GM21529 (cell line): ENCODE measurements around the gene MRPL24.
"Not testable (repeated sequence)": the region's sequence is repeated elsewhere in the genome, so short reads cannot be mapped to it uniquely, and the experiment has no call there.

Source experiments
- ATAC-seq: cut with Tn5 transposase; IDR thresholded peaks from one replicate; pipeline ENCODE4 v1.9.1; 2021; ENCODE audit not compliant: unreplicated experiment

MRPL24 gene

DNA sequence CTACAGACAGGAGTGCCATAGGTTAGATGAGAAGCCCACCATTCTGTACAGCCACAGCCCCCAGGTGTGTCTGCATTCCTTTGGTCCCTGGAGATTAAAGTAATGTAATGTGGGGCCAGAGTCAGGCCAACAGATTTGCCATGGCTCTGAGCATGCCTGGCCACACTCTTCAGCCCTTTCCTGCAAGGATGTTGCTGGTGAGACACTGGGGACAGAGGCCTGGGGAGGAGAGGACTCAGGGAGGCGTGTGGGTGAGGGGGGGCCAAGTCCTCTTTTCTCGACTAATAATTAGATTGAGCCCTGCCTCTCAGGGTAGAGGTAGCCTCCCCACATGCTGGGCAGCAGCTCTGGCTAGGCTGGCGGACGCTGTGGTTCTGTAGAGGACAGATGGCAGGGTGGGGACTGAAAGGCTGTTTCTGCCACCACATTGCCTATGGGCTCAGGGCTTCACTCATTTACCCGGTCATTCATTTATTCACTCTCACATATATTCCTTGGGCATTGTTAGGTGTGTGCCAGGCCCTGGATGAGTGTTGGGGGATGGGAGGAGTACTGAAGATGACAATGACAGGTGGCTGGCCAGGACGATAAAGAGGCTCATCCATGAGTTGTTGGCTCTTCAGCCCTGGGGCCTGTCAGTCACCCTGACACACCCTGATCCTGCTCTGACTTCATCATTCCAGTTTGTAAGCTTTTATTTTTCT lies 19.4 kb upstream of the MRPL24 start:
- ATAC-seq, result no peak

DNA sequence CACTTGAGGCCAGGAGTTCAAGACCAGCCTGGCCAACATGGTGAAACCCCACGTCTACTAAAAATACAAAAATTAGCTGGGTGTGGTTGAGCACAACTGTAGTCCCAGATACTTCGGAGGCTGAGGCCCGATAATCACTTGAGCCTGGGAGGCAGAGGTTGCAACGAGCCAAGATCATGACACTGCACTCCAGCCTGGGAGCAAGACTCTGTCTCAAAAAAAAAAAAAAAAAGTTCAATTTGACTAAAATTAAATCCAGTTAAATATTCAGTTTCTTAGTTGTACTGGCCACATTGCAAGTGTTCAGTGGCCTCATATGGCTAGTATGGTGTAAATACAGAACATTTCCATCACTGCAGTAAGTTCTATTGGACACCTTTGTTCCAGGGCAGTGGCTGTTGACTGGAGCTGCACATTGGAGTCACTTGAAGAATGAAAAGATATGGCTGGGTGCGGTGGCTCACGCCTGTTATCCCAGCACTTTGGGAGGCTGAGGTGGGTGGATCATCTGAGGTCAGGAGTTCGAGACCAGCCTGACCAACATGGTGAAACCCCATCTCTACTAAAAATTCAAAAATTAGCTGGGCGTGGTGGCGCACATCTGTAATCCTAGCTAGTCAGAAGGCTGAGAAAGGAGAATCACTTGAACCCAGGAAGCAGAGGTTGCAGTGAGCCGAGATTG lies 16.8 kb upstream of the MRPL24 start:
- ATAC-seq, result not testable (repeated sequence)

DNA sequence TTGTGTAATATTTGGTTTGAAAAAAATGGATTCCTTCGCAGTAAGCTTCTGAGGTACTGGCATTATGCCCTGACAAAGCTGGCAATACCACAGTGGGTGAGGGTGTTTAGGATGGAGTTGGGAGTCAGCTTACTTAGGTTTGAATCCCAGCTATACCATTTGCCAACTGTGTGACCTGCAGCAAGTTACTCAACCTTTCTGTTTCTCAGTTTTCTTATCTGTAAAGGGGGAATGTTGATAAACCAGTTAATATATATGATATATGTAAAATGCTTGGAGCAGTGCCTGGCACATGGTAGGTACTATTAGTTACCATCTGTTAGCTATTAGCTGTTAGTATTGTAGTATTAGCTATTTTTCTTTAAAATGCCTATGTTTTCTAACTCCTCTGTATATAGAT lies 15.5 kb upstream of the MRPL24 start:
- no peak for ATAC-seq

DNA sequence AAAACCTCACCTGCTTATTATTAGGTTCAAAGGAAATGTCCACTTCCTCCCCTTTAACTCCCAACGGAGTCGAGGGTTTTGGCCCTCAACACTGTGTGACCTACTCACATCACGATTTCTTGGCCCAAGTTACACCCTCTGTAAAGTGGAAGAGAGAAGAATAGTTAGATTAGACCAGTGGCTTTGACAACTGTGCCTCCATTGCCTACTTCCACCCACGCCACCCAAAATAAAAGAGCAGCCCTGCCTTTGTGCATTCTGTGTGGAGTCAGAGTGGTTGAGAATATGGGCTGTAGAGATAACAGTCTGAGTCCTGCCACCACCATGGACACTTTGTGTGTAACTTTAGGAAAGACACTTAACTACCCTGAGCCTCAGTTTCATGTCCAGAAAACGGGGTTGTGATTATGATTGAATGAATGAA lies 14.7 kb upstream of the MRPL24 start:
- no peak for ATAC-seq

DNA sequence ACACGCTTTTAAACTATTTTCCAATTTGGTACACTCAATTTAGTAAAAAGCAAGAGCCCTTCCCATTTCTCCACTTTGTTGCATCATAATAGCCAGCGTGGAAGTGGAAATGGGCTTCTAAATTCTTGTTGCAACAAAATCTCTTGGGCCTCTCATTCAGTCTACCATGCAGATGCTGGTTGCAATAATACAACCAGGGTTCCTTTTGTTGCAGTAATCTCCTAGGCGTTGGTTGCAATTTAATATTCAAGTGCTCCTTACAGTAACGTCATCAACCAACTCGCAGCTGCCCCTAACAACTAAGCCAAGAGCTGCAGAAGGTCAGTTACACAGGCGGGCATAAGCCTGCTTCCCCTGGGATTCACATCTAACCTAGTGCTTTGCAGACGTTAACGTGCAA lies 13.3 kb upstream of the MRPL24 start:
- no peak for ATAC-seq

DNA sequence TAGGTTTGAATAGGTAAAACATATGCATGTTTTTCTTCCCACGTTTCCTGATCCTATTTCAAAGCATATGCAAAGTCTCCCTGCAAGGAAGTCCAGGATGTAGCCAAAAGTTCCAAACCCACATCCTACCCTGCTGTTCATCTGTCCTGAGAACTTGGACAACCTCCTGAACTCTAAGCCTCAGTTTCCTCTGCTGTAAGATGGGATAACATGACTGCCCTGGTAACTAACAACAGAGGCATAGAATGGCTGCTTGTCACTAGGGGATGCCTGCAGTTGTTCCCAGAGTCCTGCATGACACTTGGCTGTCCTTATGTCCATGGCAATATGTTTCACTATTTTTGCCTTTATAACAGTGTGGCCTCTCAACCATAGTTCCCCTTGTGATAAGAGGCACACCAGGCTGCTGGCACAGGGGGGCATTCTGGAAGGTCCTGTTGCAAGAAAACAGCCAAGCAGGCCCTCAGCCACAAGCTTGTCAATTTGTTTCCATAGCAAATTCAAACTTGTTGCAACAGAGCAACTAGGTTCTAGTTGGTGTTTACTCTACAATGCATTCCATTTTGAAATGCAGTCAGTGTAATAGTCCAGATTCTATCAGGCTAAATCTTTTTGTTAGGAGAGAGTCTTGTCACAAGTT lies 12.1 kb upstream of the MRPL24 start:
- ATAC-seq, result no peak

DNA sequence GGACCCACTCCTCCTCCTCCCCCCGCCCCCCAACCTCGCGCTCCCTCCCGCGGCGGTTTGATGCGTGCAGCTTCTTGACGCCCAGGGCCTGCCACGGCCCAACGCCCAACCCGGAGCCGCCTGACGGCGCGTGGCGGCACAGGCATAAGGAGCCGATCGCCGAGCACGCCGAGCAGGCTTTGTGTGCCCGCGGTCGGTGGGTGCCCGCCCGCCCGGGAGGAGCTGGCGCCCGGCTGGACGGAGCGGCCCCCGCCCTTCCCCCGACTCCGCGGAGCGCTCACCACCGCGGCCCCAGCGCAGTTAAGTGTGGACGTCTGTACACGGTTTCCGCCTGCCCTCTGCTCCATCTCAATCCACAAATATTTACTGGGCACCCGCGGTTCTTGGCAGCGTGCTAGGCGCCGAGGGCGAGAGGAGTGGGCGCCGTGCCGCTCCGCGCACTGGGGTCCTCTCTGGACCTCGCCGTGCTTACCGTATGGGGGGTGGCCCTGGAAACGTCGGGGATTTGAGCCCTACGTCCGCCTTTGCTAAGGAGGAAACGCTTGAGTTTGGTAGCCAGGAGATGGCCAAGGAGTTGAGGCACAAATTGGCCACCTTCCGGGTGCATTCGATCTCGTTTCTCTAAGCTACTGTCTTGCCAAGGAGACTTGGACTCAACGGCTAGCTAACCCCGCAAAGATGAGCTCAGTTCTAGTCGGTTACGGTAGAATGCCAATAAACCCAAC lies 11.0 kb upstream of the MRPL24 start:
- peak; percentile 59 for ATAC-seq

DNA sequence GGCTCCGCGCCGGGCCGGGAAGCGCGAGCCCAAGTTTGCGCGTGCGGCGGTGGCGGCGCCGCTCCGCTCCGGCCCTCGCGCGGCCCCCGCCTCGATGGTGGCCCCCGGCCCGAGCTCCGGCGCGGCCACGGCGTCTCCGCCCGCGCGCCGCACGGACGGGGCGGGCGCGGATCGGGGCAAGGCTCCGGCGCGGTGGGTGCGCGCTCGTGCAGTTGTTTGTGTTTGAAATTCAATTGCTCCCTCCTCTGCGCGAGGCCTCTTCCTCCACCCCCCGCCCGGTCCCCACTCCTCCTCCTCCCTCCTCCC lies 10.5 kb upstream of the MRPL24 start, which contains the start of gene HDGF:
HDGF (minus strand) TSS at position 225 of the 306 bp plus-strand sequence. CDS start 246 bp downstream, outside the sequence.
- no peak for ATAC-seq

DNA sequence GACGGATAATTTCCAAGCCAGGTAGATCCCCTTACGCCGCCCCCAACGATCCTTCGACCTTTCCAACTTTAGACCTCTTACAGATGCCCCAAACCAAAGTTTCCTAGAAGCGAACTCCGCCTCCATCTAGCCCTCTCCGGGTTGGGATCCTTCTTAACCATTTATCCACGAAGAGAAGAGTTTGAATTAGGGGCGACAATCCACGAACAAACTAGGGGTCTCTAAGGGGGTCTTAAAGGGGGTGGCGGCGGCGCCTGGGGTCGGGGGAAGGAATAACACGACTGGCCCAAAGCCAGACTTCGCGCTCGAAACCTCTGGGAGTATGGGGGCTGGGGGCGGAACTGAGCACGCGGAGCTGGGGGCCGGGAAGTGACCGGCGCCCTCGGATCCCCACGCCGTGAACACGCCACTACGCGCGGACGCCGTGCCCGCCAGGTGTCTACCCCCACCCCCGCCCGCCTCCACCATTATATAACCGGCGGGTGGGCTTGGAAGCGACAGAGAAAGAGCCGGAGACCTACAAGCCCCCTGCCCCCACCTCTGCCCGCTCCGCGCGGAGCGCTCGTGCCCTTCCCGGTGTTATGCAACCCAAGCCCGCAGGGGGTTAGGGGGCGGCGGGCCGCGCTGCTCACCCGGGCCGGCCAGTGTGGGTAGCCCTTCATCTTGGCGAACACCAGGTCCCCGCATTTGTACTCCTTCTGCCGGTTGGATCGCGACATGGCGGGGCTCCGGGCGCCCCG lies 10.0 kb upstream of the MRPL24 start:
- ATAC-seq, result peak; percentile 13

DNA sequence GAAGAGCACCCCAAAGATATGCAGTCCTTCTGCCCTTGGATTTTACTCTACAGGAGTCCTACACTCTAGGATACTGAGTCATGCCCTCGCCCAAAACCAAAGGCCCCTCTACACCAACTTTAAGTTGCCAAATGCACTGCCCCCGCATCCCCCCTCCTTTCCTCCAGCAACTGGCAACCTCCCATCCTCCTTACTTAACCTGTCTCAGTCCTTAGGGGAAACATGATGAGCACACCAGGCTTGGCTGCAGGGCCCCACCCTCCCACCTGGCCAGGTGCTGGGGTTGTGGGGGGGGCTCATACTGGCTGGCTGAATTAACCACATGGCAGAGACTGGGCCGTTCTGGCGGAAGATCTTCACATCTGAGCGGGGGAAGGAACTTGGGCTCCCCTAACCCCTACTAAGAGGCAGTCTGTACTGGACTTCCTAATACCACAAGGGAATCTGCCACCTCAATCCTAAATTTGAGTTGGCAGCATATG lies 9.3 kb upstream of the MRPL24 start:
- no peak for ATAC-seq

DNA sequence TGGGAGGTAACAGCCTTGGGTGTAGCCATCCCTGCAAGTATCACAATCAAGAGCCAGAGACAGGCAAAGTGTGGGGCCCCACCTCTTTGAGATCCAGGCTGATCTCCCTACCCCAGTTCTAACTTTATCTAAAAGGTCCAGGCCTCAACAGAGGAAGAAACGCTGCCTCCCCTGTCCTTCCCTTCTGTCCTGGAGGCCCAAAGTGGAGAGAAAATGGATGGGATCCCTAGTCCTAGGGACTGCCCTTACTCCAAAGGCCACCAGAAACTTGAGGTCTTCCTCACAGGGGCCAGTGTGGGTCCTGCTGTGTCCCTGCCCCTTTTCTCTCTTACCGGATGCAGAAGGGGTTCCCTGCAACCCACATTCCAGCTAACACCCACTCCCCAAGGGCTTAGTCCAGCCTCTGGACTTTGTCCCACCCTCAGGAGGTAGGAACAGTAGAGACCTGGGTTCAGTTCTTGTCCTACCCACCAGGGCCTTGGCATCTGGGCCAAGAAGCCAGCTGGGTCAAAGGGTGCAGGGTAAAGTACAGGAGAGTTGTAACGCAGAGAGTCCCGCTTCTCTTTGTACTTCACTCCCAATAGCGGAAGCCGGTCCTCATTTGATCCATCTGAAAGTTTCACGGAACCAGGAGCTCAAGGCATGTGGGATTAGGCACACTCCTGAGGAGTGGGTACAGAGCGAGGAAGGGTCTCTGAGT lies 8.7 kb upstream of the MRPL24 start:
- no peak for ATAC-seq

DNA sequence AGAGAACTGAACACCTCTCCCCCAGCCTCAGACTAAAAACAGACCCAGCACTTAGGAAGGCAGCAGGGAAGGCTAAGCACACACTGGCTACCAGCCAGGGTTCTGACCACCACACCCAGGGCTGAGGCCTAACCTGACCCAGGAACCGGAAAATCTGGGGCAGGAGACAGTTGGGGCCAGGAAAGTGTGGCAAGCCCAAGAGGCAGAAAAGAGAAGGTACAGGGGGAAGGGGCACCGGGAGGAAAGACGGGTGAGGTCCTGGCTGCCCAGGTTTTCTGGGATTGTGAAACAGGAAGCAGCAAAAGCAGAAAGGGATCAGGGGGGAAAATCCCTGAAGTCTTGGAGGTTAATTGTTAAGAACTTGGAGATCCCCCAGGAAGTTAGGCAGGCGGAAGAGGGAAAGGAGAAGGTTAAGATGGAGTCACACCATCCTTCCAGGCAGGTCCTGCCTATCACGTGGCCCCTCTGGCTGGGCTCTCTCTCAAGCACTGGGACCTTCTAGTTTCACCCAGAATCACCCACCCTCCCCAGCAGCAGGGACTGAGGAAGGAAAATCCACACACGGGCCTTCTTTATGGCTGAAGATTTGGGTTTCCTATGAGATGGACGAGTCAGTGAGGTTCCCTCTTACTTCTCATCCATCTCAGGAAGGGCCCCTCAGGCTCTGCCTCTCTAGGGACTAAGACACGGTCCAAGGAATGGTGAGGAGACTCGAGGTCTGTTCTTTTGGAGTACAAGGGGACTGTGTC lies 8.0 kb upstream of the MRPL24 start:
- ATAC-seq, result no peak

DNA sequence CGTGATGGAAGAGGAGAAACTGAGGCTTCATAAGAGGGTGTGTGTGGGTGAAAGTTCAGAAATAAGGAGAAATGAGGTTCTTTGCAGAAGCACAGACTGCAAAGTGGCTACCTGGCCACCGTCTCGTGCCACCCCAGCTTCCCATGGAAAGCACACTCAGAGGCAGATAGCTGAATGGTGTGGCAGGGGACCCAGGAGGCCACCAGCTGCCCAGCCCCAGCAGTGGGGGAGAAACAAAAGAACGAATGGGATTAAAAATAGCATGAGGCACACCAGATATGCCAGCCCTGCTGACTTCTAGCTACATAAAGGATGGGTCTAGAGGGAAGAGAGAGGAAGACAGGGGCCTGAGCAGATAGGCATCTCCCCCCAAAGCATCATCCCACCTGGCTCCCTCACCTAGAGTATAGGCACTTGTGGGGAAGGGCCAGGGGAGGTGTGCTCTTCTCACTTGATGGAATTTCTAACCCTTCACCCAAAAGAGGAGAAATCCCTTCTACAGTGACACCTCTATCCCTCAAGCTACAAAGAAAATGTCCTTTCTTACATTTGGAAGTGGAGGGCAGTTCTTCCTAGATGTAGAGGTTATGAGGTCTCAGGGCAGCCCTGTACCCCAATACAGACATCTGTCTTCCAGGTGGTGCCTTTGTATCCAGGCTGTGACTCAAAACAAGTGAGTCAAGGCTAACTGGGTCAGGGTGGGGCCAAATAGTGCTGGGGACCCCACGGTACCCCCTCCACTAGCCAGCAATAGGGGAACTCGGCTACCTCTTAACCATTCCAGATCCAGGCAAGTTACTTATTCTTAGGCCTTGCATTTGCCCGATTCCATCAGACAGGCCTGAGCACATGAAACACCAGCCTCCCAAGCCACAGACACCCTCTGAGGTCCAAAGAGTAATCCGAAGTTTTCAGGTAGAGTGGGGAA lies 7.1 kb upstream of the MRPL24 start:
- no peak for ATAC-seq

DNA sequence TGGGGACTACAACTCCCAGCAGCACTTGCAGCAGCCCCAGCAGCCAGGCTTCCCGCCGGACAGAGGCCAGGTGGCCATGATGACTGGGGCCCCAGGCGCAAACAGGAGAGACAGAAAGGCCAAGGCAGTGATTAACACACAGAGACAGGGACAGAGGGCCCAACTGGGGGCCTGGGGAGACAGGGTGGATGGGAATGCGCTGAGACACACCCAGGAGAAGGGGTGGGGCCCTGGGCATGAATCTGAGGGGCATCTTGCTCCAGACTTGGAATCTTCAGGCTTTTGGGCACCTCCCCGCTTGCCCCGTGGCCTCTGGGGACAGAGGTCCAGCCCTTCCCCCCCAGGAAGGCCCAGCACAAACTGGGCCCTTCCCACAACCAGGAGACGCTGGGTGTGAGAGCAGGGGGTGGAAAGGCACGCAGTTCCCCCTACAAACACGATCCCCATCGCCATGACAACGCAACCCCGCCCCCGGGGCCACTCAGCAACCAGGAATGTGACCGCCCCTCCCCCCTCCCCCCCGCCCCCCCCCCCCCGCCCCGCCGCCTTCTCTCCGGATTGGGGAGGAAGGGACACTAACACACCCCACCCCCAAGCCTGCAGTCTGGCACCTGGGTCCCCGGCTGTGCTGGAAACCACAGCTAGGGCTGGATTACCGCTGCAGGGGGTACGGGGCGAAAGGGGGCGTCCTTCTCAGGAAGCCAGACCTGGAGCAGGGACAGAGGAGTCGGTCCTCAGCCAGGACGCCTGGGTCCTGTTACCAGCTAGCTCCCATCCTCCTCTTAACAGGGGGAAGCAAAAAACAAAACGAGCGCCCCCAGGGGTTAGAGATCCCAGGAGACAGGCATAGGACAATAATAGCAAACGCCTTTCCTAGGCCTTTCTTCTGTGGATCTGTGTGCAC lies 6.1 kb upstream of the MRPL24 start:
- ATAC-seq, result no peak

DNA sequence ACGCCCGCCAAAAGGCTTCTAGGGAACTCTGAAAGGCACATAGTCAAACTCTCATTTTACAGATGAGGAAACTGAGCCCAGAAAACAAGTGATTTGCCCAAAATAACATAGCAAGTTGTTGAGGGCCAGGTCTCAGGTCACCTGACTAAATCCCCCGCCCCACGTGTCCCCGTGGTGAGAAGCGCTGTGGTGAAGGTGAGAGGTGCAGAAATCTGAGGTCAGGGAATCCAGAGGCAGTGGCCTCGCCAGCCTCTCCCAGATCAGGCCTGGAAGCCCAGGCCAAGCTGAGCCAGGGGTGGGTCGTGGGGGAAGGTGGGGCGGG lies 5.5 kb upstream of the MRPL24 start:
- no peak for ATAC-seq

DNA sequence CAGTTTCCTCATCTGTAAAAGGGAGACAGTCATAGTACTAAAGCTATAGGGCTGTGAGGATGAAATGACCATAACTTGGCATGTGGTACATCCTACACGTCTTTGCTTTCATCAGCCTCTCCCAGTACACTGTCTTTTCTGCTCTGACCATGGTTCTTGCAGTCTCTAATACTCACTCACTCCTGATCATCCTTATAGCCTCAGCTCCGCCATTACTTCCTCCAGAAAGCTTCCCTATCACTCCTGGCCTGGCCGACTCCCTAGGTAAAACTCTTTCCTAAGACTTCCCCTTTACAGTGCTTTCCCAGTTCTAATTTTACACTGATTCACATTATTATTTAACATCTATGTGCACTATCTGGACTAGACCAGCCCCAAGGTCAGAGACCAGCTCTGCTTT lies 5.0 kb upstream of the MRPL24 start:
- no peak for ATAC-seq

DNA sequence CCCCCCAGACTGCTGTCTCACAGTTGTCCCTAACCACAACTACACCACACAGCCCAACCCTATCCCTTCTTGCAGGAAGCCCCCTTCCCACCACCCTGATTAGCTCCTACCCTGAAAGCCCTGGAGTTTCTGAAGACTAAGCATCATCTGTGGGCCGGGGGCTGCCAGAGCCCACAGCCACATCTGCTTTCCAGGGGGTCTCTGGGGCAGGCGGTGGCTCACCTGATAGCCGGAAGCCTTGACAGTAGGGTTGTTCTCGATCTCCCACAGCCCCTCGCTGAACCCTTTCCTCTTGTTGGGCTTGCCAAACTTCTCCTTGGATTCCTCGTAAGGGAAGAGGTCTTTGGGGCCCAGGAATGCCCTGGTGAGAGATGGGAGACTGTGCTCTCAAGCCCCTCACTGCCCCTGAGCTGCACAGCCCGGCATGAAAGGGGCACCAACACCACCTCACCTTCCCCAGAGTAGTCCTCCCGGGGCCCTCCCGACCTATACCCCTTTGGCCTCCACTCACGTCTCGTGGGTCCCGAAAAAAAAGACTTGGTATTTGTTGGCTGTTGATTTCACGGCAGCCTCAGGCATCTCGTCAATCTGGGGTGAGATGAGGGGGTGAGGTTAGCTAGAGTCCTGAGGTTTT lies 4.0 kb upstream of the MRPL24 start:
- no peak for ATAC-seq
